ENCODE measurements around the gene NSD2.

The NSD2 gene

DNA sequence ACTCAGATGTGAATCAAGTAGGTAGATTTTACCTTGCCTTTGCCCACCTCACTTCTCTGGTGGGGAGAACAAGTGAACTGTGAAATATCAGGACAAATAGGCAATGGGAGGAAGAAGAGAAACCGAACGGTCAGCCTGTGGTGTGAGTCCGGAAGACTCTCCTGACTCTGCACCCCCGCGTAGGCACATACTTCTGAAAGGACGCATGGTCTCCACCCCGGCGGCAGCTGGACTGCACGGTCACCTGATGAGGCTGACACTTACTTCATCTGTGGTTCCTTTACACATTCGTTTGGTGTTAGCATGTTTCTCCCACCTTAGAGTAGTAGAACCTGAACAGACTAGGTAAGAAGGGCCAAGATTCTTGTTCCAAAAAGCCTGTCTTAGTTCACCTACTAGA is 79.2 kb downstream of the NSD2 start:
- DNase-seq, result no peak

DNA sequence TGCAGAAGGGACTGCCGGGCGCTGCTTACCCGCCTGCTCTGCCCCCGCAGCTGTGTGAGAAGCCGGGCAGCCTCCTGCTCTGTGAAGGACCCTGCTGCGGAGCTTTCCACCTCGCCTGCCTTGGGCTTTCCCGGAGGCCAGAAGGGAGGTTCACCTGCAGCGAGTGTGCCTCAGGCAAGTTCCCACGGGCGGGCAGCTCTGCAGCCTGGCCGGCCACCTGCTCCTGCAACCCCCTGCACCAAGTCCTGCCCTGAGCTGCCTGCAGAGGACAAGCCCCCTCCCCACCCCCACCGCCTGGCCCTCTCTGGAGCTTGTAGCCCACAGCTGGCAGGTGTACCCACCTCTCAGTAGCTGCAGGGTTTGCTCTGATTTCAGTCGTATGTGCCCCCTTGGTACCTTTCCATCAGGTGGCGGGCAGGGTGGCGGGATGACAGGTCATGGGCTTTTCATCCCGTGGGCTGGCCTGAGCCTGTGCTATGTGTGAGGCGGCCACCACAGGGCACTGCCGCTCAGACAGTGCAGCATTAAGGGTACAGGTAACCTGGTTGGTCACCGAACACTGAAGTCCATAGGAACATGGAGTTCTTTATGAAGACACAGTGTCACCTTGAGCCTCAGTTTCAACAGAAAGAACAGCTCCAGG is 81.0 kb downstream of the NSD2 start:
- DNase-seq, result no peak

GRCh38 chr4:1952719-1953118 is 81.5 kb downstream of the NSD2 start:
- no peak for DNase-seq

DNA sequence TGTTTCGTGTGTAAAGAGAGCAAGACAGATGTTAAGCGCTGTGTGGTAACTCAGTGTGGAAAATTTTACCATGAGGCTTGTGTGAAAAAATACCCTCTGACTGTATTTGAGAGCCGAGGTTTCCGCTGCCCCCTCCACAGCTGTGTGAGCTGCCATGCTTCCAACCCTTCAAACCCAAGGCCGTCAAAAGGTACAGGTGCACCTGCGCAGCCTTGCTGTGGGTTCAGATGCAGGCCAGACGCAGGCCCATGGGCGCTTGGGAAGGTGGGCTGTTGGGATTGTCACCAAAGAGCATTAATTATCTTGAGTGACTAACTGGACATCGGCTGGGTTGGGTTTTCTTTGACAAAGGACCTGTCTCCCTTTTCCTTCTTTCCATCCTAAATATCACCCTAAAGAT is 82.1 kb downstream of the NSD2 start:
- no peak for DNase-seq

DNA sequence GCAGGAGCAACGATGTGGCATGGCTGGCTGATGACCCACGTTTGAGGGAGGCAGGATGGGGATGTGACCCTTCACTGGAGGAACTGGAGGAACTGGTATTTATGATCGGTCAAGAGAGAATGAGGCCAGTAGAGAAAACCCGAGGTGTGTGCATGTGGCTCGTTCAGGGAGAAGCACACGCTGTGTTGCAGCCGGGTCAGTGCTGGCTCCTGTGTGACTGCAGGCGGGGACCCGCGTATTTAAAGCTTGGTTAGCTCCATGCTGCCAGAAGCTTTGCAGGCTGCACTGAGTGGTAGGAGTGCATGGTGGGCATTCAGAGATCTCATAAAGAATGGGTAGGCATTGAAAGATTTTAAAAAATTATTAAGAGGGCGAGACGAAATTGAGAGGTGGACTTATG is 85.4 kb downstream of the NSD2 start:
- DNase-seq, result no peak

- DNase-seq, result no peak
These were observed 87.3 kb downstream of the NSD2 start for GRCh38 chr4:1958276-1959103.

GRCh38 chr4:1959104-1959384 is 87.9 kb downstream of the NSD2 start:
- DNase-seq, result no peak

DNA sequence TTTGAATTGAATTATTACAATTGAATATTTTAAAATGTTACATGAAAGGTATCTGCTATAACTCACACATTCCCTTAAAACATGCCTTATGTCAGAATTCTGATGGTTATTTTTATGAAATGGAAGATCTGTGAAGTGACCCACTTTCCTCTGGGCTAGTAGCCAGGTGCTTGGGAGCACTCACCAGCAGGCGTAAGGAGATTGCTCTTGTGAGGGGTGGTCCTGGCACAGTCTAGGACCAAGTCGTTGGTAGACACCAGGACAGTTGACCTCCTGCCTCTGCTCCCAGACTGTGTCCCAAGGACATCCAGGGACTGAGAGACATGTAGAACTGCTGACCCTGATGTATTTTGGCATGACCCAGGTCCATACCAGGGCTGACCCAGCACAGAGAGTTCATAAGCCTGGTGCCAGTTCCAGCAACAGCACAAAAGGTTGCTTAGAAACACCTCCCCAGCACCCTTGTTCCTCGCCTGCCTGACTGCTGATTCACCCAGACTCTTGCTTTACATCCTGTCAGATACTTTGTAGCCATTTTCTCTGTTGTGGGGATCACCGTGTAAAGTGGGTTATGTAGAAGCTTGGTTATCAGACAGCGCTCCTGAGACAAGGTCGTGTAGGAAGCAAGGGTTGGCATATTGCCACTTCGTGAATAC is 89.1 kb downstream of the NSD2 start:
- no peak for DNase-seq

- no peak for DNase-seq
These were observed 89.8 kb downstream of the NSD2 start for GRCh38 chr4:1961038-1961437.

DNA sequence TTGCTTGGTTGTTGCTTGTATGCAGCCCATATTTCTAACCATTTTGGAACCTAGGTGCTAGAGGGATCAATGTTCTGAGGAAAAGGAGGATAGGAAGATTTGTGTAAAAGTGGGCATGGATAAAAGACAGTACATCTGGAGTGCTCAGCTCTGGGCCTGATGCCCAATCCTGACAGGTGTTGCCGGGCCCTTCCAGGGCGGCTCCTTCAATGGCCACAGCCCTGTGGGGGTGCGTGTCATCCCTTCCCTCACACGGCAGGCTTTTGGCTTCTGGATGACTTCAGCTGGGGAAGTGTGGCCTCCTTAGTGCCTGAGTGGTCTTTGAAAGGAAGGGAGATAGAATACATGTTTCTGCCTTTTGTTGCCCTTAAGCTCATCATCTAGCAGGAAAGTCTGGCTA is 90.4 kb downstream of the NSD2 start:
- no peak for DNase-seq

- no peak for DNase-seq
These were observed 91.8 kb downstream of the NSD2 start for GRCh38 chr4:1962980-1963379.

GRCh38 chr4:1964443-1964842 is 93.2 kb downstream of the NSD2 start:
- no peak for DNase-seq

DNA sequence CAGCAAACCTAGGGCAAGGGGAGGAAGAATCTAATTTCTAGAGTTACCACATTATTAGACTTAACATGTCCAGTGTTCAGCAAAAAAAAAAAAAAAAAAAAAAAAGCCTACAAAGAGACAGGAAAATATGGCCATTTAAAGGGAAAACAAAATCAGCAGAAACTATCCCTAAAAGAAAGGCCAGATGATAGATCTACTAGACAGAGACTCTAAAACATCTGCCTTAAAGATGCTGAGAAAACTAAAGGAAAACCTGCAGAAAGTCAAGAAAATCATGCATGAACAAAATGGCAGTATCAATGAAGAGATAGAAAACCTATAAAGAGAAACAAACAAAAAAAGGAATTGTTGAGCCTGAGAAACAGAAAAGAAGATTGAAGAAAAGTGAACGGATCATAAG is 93.8 kb downstream of the NSD2 start:
- no peak for DNase-seq

- DNase-seq, result no peak
These were observed 96.4 kb downstream of the NSD2 start for GRCh38 chr4:1967512-1968149.

DNA sequence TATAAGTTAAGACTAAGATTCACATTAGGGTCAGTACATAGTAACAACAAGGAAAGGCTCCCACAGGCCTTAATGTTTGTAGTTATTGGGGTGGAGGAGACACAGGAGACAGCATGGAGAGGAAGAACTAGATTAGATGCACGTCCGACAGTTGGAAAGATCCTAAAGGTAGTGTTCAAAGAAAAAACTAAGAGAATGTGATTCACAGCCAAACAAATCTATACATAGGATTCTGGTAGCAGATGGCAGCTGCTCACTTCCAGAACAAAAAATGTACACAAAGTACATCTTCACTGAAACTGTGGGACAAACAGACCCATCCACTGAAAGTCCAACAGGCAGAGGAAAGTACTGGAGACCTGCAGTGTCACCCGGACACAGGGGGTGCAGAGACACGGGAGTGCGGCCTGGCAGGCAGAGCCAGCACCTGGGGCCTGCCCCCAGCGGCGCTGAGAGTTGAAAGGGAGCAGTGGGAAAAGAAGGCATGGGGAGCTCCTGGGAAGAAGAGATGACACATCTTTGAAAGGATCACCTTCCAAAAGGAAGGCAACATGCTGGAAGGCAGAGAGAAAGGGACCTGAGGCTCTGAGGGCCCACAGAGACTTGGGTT is 97.6 kb downstream of the NSD2 start:
- DNase-seq, result no peak

GRCh38 chr4:1969928-1970723 is 98.9 kb downstream of the NSD2 start:
- no peak for DNase-seq

DNA sequence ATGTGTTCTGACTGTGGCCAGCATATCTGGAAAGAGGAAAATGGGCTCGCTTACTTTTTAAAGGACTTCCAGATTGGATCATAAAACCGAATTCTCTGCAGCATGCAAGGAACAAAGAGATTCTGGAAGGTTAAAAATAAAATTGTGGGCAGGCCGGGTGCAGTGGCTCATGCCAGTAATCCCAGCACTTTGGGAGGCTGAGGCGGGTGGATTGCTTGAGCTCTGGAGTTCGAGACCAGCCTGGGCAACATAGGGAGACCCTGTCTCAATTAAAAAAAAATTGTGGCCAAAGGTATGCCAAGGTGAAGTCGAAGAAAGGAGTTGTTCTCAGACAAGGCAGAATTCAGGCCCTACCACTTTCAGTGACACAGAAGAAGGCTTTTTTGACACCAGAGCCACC is 99.7 kb downstream of the NSD2 start:
- no peak for DNase-seq

DNA sequence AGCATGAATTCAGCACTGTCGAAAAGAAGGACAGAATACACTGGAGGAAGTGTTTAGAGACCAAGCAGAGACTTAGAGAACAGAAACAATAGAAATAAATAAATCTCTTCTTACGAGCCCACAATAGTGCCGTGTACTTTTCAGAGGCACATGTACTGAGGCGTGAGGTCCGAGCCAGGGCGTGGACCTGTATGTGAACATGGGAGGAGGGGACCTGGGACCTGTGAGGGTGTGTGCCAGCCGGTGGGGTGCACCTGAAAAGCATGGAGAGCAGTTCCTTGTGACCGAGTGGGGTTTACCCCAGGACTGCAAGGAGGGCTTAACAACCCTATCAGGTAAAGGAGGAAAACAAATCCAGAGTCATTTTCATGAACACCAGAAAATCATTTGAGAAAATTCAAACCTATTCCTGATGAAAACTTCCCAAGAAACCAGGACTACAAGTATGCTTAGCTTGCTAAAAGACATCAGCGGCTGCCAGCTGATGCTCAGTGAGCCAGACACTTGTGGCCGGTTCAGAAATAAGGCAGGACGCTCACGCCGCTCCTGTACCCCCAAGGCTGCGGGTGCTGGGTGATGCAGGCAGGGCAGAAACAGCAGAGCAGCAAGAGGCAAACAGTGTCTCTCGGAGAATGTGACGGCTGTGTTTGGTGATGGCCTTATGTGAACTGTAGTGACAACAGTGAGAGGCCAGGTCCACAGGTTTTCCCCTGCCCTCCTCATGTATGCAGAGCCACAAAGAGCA is 100.4 kb downstream of the NSD2 start:
- no peak for DNase-seq

DNA sequence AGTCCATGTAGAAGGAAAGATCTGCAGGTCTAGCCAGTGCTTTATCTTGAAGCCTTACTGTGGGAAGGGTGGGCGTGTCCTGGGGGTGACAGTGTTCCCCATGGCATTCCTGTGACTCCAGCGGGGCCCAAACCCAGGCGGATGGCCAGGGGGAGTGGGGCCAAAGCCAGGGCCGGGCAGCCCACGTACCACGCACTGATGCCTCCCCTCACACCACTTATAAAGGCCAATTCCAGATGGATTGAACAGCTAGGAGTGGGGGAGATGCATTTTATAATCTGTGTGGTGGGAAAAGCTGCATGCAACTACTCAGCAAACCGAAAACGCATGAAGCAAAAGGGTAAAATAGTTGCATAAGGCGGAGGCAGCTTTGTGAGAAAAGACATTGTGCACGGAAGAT is 101.2 kb downstream of the NSD2 start:
- DNase-seq, result no peak

GRCh38 chr4:1973218-1973617 is 102.0 kb downstream of the NSD2 start:
- no peak for DNase-seq

DNA sequence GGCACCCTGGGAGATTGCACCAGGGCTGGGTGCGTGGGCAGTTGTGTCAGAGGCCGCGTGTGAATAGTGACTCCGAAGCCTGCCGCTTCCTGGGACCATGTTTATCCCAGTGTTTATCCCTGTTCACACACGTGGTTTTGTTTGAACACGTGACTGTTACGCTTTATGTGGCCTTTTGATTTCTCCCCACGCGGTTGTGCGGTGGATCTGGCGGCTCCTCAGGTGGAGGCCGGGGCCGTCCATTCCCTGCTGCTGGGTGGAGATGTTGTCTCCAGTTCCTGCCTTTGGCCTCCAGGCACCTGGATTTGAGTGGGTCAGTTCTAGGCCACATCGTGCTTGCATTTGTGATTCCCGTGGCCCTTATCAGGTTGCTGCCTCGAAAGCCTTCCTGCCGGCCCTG is 102.5 kb downstream of the NSD2 start:
- no peak for DNase-seq

DNA sequence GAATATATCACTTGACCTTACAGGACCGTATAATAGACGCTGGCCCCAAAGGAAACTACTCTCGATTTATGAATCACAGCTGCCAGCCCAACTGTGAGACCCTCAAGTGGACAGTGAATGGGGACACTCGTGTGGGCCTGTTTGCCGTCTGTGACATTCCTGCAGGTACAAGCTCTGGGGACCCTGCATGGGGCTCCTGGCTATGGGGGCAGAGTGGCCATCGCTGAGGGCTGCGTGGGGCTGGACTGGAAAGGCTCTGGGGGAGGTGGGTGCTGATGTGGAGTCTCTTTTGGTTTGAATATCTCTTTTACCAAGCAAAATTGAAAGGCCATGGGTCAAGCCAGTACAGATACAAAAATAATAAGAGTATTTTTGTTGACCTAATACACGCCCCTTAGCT is 103.6 kb downstream of the NSD2 start:
- no peak for DNase-seq
